NT2/D1 (cell line): ENCODE data around the gene IPCEF1.

Source experiments
- SUZ12 ChIP-seq: IDR thresholded peaks from 2 replicates; pipeline ENCODE4 v1.6.1; 2011; ENCODE audit not compliant: insufficient read length, insufficient read depth; ENCODE audit errors: extremely low read depth
- YY1 ChIP-seq: IDR thresholded peaks from 2 replicates; pipeline ENCODE4 v1.6.1; 2011; ENCODE audit not compliant: insufficient read length, insufficient read depth
- ZNF274 ChIP-seq: IDR thresholded peaks from 2 replicates; pipeline ENCODE4 v1.6.1; 2011; ENCODE audit warnings: mild to moderate bottlenecking, low read depth, low read length

- TF ChIP-seq SUZ12 (no peak), YY1 (no peak), ZNF274 (no peak)
Observed at GRCh38 chr6:154230910-154231595, 125.5 kb downstream of the IPCEF1 start.
